Right lobe of liver (tissue), 6 donors: ENCODE results near the gene DDX3X. TPM values are rescaled to one million over a fixed set of nuclear protein-coding genes. Genes with fewer than 3 reads are reported as not detected.
A peak's percentile ranks its signal among the peaks of the same experiment; 100 is the strongest.
"Not testable (repeated sequence)": the region's sequence is repeated elsewhere in the genome, so short reads cannot be mapped to it uniquely, and the experiment has no call there.

Experiments
- ATAC-seq, 4 donors: fragments of 200-7000 bp; cut with Tn5 transposase; one replicate each; pipeline ENCODE4 v1.9.1; 2020; ENCODE audit warnings: mild to moderate bottlenecking in 4 of 4, moderate library complexity in 4 of 4
- DNase-seq, 3 donors: peaks; one replicate each; pipeline ENCODE4 v3.0.0-alpha.2; 2020
- H3K27ac ChIP-seq, 3 donors: fragments of 200-600 bp; one replicate each; pipeline ENCODE4 v1.8.0; 2022
- H3K27me3 ChIP-seq, 2 donors: fragments of 200-600 bp; one replicate each; pipeline ENCODE4 v1.8.0; 2022
- H3K36me3 ChIP-seq, 4 donors: fragments of 200-600 bp; sonication (generic) in 1 of 4; one replicate each; pipeline versions ENCODE4 v1.5.1 to v1.8.0; 2017 to 2022; ENCODE audit warnings: control low read depth in 1 of 4
- H3K4me1 ChIP-seq, 4 donors: fragments of 200-600 bp; sonication (generic) in 1 of 4; one replicate each; pipeline versions ENCODE4 v1.5.1 to v1.8.0; 2017 to 2022; ENCODE audit warnings: control low read depth in 1 of 4
- H3K4me3 ChIP-seq, 3 donors: fragments of 200-600 bp; one replicate each; pipeline ENCODE4 v1.8.0; 2022
- H3K9me3 ChIP-seq, 4 donors: fragments of 200-600 bp; sonication (generic) in 1 of 4; one replicate each; pipeline versions ENCODE4 v1.5.1 to v1.8.0; 2017 to 2022; ENCODE audit warnings: control low read depth in 1 of 4
- POLR2A ChIP-seq: fragments of 450-650 bp; IDR thresholded peaks from one replicate; pipeline ENCODE4 v1.6.1; 2017; ENCODE audit warnings: antibody characterized with exemption, mild to moderate bottlenecking
- WGBS: methylation state at CpG from one replicate; pipeline ENCODE4 v1.1.6; 2018; ENCODE audit warnings: low coverage, low lambda C conversion rate; ENCODE audit not compliant: insufficient coverage; ENCODE audit errors: missing lambda C conversion rate; 5-methylcytosine and 5-hydroxymethylcytosine counted together
- intact Hi-C, 2 donors: fragments of 100-400 bp; cut with DNase I; formaldehyde crosslinking; loops; one replicate each; pipeline versions ENCODE4 v1.11.2 to v1.14.1; 2022
- total RNA-seq, 6 experiments: library from RNA; depleted of rRNA in 2 of 6; stranded (reverse); fragments of >200 nt in 2 of 6; fragmentation: NEBNext Ultra II Directional in 3 of 6; extraction: Animal tissue kit (Norgen Biotek cat#: 25700) in 3 of 6; gene quantifications; one replicate each; pipeline versions ENCODE4 v1.1.0 to v1.2.4, GENCODE V29; 2016 to 2023
- TF ChIP-seq, protein P1 (sequence below), 4 donors: fragments of 200-600 bp in 3 of 4; fragments of 450-650 bp in 1 of 4; IDR thresholded peaks; one replicate each; pipeline versions ENCODE4 v1.5.1 to v1.8.0; 2016 to 2022; ENCODE audit warnings: antibody characterized with exemption in 4 of 4, mild to moderate bottlenecking in 2 of 4
- donor health status: DM: no; HTN: yes; CAD: no.
- donor health status: DM: no; HTN: no; CAD: no.
- donor health status: DM: no; HTN: no; CAD: no.
- donor health status: DM: no; HTN: yes; CAD: no.
- donor health status: DM: no; HTN: yes; CAD: no.

Gene DDX3X
- total RNA-seq, 6 experiments from 2014 or later, result 85.1 to 210 (median 138) TPM

- H3K9me3 ChIP-seq, result no peaks in the 10 kb centered on the region
- H3K36me3 ChIP-seq, result peaks cover 4 to 33% (median 12%) of the 10 kb centered on the region in 4 donors
- H3K27ac ChIP-seq, result no peak overlapping the region
- ATAC-seq (peak in 3 of 4 donors; percentile 37 to 57 (median 42)), DNase-seq (no peak)
- H3K4me1 ChIP-seq, result no peaks in the 10 kb centered on the region
- H3K27me3 ChIP-seq, result no peaks in the 10 kb centered on the region
- 51% methylated on average over 3 of the region's 3 CpGs for WGBS
- intact Hi-C loops, result no loop called here
- TF ChIP-seq POLR2A, result no peak
- H3K4me3 ChIP-seq, result no peak overlapping the region
Measured at GRCh38 chrX:41352329-41352838, 18.4 kb downstream of the DDX3X start.

GRCh38 chrX:41353985-41354384 is 20.0 kb downstream of the DDX3X start:
- no peak for DNase-seq
- Histone ChIP-seq H3K4me1 (no peaks in the 10 kb centered on the region), H3K27me3 (no peaks in the 10 kb centered on the region), H3K36me3 (peaks cover 0 to 17% (median 1%) of the 10 kb centered on the region in 4 donors), H3K27ac (no peak overlapping the region), H3K4me3 (no peak overlapping the region), H3K9me3 (no peaks in the 10 kb centered on the region)
- ATAC-seq, result peak in 1 of 4 donors; percentile 21
- TF ChIP-seq POLR2A, result no peak
- TF ChIP-seq, protein P1, sequence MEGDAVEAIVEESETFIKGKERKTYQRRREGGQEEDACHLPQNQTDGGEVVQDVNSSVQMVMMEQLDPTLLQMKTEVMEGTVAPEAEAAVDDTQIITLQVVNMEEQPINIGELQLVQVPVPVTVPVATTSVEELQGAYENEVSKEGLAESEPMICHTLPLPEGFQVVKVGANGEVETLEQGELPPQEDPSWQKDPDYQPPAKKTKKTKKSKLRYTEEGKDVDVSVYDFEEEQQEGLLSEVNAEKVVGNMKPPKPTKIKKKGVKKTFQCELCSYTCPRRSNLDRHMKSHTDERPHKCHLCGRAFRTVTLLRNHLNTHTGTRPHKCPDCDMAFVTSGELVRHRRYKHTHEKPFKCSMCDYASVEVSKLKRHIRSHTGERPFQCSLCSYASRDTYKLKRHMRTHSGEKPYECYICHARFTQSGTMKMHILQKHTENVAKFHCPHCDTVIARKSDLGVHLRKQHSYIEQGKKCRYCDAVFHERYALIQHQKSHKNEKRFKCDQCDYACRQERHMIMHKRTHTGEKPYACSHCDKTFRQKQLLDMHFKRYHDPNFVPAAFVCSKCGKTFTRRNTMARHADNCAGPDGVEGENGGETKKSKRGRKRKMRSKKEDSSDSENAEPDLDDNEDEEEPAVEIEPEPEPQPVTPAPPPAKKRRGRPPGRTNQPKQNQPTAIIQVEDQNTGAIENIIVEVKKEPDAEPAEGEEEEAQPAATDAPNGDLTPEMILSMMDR (IDR thresholded peaks at IDR 0.05), result no peak
- intact Hi-C loops, result no loop called here
- whole genome bisulfite sequencing, result 78% methylated on average over 3 of the region's 3 CpGs

DNA sequence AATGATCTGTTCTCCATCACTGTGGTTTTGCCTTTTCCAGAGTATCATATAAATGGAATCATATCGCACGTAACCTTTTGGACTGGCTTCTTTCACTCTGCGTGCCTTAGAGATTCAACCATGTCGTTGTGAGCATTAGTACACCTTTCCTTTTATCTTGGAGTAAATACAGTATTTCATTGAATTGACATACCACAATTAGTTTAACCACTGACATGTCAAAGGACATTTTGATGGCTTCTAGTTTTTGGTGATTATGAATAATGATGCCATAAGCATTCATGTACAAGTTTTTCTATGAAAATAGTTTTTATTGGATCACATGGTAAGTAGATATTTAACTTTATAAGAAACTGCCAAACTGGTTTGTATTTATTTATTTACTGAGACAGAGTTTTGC is 35.2 kb downstream of the DDX3X start:
- intact Hi-C loops, result no loop called here
- WGBS, result 83% methylated on average over 4 of the region's 4 CpGs

DNA sequence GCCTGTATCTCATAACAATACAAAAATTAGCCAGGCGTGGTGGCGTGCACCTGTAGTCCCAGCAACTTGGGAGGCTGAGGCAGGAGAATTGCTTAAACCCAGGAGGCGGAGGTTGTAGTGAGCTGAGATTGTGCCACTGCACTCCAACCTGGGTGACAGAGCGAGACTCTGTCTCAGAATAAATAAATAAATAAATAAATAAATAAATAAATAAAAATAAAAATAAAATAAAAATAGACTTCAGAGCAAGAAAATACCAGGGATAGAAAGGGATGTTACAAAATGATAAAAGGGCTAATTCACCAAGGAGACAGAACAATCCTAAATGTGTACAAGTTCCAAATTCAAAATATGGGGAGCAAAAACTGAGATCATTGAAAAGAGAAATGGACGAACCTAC is 37.6 kb downstream of the DDX3X start:
- H3K36me3 ChIP-seq, intact Hi-C loops, H3K9me3 ChIP-seq, H3K4me1 ChIP-seq, H3K27ac ChIP-seq, H3K4me3 ChIP-seq, DNase-seq, H3K27me3 ChIP-seq, ATAC-seq: not testable (repeated sequence)
- WGBS, result 83% methylated on average over 5 of the region's 5 CpGs

More for the DNA sequence above, 35.2 kb downstream of the DDX3X start:
- no peak for TF ChIP-seq POLR2A
- TF ChIP-seq, protein P1 (IDR thresholded peaks at IDR 0.05), result no peak
- no peak for DNase-seq
- Histone ChIP-seq H3K9me3 (no peaks in the 10 kb centered on the region), H3K4me3 (no peak overlapping the region), H3K27me3 (no peaks in the 10 kb centered on the region), H3K4me1 (no peaks in the 10 kb centered on the region), H3K36me3 (no peaks in the 10 kb centered on the region), H3K27ac (no peak overlapping the region)
- no peak for ATAC-seq

- no peak for TF ChIP-seq POLR2A
- TF ChIP-seq, protein P1 (IDR thresholded peaks at IDR 0.05), result no peak
Measured at GRCh38 chrX:41373989-41374606, 40.1 kb downstream of the DDX3X start.

More at GRCh38 chrX:41373989-41374606, 40.1 kb downstream of the DDX3X start:
- no peaks in the 10 kb centered on the region for H3K27me3 ChIP-seq
- H3K9me3 ChIP-seq, result no peaks in the 10 kb centered on the region
- no peak for DNase-seq
- ATAC-seq, result no peak
- no peaks in the 10 kb centered on the region for H3K36me3 ChIP-seq
- intact Hi-C loops, result no loop called here
- no peak overlapping the region for H3K4me3 ChIP-seq
- H3K27ac ChIP-seq, result no peak overlapping the region
- H3K4me1 ChIP-seq, result no peaks in the 10 kb centered on the region
- 72% methylated on average over 5 of the region's 5 CpGs for WGBS
